Fibroblast of lung (primary cell): ENCODE measurements around the gene APPL2.

Experiments used
- CTCF ChIP-seq, 2 donors: IDR thresholded peaks in 1 of 2; conservative IDR thresholded peaks in 1 of 2; 1 replicate in 1 of 2; 2 replicates in 1 of 2; pipeline ENCODE4 v1.5.1; 2011 to 2012; ENCODE audit warnings: low read length in 2 of 2, control low read depth in 1 of 2, inconsistent platforms in 1 of 2, low read depth in 1 of 2, mild to moderate bottlenecking in 1 of 2
- EZH2 ChIP-seq: IDR thresholded peaks from 2 replicates; pipeline ENCODE4 v1.5.1; 2012; ENCODE audit warnings: low read length, control low read depth, mild to moderate bottlenecking; ENCODE audit errors: missing control alignments

DNA sequence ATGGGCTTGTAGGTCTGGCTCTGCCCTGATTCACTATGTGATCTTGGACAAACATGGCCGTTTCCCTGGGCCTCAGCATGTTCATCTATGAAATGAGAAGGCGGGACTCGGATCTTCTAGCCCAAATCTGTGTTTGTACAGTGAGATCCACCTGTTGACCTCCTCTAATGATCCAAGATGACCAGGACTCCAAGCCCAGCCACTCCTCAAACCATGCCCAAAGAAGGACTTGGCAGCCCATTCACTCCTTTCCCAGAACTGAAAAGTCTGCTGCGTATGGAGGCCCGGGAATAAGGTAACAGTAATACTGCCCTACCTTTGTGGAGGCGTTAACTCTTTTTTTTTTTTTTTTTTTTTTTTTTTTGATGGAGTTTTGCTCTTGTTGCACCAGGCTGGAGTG is 39.9 kb downstream of the APPL2 start:
- TF ChIP-seq CTCF (conservative IDR thresholded peaks at IDR 0.05 in 1 of 2, IDR thresholded peaks at IDR 0.05 in 1 of 2; ENCODE audit: low read depth in 1 of 2, low read length in 2 of 2): no peak
- no peak for TF ChIP-seq EZH2
